Measurements from ENCODE around the gene TNFSF4.
A peak's percentile ranks its signal among the peaks of the same experiment; 100 is the strongest.

Gene TNFSF4

DNA sequence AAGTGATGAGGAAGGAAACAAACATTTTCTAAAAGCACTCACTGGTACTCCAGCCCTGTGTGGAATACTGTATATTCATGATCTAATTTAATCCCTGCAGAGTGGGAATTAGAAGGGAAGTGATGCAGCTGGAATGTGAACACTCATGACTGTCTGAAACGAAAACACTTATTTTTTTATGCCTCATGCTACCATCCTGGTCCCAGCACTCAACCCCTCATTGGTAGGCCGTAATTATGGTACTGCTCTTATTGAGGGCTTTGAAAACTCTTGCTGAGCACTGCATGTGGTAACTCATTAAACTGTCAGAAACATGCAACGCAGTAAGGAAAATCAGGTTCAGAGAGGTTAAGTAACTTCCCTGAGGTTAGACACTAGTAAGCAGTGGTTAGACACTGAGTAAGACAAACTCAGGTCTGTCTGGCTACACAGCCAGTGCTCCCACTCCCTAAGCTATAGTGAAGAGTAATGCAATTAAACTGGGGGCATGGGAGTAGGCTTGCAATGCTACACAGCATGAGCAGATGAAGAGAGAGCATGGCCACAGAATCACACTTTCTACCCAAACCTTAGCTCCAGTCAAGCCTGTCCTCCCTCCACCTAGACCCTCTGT, 17.3 kb upstream of the TNFSF4 start:
- TF ChIP-seq ZNF274 (IDR thresholded peaks at IDR 0.05; ENCODE audit: low read depth, low read length), result no peak
- H3K4me3 ChIP-seq (ENCODE audit: low read length), result no peak overlapping the region

DNA sequence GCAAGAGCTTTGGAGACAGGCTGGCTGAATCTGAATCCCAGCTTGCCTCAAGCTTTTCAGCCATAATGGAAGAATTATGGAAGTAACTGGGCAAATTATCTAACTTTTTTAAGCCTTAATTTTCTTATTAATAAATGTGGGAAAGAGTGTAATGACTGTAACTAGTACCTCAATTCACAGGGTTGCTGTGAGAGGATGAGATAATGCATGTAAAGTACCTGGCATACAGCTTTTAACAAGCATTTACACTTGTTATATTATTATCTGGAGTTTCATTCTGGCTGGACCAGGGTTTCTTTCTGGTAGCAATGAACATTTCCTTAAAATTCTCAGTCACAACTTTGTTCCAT, 15.9 kb upstream of the TNFSF4 start:
- no peak for TF ChIP-seq ZNF274 (IDR thresholded peaks at IDR 0.05; ENCODE audit: low read depth, low read length)
- H3K4me3 ChIP-seq (ENCODE audit: low read length), result no peak overlapping the region

DNA sequence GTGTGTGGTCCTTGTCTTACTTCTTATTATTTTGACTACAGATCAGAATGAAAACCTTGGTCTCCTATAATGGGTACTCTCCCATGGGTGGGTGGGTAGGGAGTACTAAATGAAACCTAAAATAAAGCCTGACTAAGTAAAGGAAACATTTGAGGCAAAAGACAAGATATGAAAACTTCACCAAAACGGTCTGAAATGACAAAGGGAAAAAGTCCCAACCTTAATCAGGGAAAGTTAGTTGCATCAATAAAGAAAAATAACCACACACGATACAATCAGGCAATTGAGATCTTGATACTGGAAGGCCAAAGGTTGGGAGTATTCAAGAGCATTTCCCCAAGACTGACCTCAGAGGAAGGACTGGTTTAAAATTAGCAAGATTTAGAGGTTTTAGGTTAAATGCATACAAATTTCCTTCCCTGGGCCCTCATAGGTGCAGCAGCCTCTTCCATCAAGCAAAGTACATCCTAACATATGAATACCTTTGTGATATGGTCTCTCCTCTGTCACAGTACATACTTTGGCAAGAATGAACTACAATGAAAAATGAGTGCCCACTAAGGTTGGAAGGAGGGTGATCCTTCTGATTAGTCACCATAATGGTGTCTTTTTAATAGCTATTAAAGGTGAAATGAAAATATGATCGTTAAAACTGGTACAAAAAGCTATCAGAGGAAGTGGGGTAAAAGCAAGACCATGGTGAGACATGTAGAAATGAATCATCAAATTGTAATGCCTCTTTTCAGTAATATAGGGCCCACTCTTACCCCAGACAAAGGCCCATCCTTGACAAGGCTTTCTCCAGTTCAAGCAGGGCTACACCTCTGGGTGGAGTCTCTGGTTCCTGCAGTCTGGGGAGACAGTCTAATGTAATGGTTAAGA, 15.3 kb upstream of the TNFSF4 start:
- TF ChIP-seq ZNF274 (IDR thresholded peaks at IDR 0.05; ENCODE audit: low read depth, low read length), result no peak
- no peak overlapping the region for H3K4me3 ChIP-seq (ENCODE audit: low read length)

DNA sequence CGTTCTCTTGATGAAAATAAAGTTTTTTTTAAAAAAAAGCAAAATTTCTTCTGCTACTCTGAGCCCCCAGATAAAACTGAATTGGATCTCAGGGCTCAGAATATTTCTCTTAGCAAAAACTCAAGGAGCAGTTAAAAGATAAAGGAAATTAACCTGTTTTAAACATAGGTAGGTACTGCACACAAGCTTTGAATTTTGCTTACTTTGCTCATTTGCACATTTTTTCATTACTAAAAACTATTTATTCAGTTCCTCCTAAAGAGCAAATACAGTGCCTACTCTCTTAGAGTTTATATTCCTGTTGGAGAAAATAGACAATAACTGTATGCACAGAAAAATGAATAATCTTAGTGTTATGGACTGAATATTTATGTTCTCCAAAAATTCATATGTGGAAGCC, 13.0 kb upstream of the TNFSF4 start:
- H3K4me3 ChIP-seq (ENCODE audit: low read length), result no peak overlapping the region
- no peak for TF ChIP-seq ZNF274 (IDR thresholded peaks at IDR 0.05; ENCODE audit: low read depth, low read length)

DNA sequence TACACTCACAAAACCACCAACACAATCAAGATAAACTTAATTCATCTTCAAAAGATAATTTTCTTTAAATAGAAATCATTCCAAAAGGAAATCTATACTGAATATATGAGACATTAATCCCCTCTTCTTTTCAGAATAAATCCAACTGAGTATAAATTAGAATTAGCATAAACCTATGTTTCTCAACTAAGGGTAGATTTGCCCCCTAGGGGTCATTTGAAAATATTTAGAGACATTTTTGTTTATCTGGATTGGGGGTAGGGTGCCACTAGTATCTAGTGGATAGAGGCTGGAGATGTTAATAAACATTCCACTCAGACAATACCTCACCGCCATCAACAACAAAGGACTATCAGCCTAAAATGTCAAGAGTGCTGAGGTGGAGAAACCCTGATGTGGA, 6.5 kb upstream of the TNFSF4 start:
- TF ChIP-seq ZNF274 (IDR thresholded peaks at IDR 0.05; ENCODE audit: low read depth, low read length), result no peak
- H3K4me3 ChIP-seq (ENCODE audit: low read length), result no peak overlapping the region

DNA sequence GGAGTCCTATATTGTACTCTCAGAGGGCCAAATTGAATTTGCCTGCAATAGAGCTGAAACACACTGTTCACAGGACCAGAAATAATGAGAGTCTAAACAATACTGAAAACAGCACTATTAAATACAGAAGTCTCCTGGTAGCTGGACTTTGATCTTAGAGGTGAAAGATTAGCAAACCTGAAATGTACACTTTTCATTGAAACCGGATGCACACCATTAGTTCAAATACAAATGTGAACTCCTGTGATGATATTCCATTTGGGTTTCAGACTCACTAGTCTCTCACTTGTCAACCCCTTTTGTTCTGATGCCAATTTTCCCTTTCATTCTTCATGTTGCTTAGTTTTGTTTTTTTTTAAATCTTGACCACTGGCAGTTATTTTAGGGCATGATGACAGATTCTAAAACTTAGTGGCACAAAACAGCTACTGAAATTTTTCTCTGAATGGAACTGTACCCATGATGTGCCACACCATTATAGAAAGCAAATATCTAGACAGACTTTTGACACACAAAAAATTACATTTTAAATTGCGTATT, 5.9 kb upstream of the TNFSF4 start:
- H3K4me3 ChIP-seq (ENCODE audit: low read length), result no peak overlapping the region
- no peak for TF ChIP-seq ZNF274 (IDR thresholded peaks at IDR 0.05; ENCODE audit: low read depth, low read length)

DNA sequence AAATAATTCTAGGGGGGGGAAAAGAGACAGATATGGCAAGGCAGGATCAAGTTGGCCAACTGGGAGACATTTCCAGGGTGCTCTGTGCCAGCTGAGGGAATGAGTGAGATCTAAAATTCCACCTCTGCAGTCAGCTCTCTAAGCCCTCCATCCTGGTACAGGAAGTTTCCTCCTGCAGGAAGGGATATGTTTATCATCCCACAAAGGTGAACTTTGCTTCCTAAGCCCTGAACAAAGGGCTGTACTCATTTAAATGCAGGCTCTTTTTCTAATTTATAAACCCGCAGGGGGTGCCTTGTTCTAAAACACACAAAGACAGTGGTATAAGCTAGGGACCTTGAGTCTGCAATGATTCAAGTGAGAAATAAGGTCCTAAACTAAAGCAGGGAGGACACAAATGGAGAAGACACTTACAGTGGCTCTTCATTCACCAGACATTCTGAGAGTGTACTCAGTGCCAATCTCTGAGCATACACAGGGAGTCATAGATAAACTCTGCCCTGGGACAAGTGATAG, 3.6 kb upstream of the TNFSF4 start:
- H3K4me3 ChIP-seq (ENCODE audit: low read length), result no peak overlapping the region
- no peak for TF ChIP-seq ZNF274 (IDR thresholded peaks at IDR 0.05; ENCODE audit: low read depth, low read length)

DNA sequence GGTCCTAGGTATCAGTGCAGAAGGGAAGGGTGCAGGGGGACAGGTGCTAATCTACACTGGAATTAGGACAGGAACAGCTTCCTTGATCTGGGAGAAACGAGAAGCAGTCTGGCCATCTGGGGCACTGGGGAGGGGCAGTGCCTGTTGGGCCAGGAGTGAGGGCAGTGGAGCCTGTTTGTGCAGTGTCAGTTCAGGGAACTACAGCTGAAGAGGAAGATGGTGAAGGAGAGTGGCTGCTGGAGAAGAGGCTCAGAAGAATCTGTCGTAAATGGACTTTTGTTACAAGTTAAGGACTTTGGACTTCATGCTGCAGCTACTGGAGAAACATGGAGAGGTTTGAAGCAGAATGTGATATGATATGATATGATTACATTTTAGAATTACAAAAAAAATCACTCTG, 3.2 kb upstream of the TNFSF4 start:
- no peak overlapping the region for H3K4me3 ChIP-seq (ENCODE audit: low read length)
- no peak for TF ChIP-seq ZNF274 (IDR thresholded peaks at IDR 0.05; ENCODE audit: low read depth, low read length)

DNA sequence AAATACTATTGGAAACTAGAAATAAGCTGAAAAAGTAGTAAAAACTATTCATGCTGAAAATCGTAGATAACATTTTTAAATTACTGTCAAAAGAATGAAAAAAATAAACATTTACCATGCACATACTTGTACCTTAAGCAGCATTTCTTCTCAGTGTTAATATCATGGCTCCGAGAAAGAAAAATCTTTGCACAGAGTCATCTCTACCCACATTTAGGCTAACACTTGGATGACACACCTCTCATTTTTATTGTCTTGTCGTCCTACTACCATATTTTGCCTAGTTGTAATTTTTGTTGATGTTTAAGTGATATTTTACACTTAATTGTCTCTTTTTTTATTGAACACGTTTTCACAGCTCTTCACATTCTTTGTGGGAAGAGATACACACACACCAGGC, 1.7 kb upstream of the TNFSF4 start:
- TF ChIP-seq ZNF274 (IDR thresholded peaks at IDR 0.05; ENCODE audit: low read depth, low read length), result no peak
- H3K4me3 ChIP-seq (ENCODE audit: low read length), result no peak overlapping the region

DNA sequence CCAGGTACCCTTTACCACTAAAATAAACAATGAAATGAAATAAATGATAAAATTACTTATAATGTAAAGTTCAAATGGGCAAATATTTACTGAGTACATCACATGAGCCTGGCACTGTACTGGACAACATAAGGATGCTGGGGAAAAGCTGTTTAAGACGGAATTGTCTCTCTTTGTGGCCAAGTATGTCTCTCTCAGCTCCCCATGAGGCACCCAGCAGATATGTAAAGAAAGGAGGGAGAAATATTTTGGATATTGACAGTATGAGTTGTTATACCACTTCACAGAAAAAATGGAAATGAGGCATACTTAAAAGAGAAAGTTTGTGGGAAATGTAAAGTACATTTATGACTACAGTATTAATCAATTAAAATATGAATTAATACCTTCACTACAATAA, 1.0 kb upstream of the TNFSF4 start:
- H3K4me3 ChIP-seq (ENCODE audit: low read length), result no peak overlapping the region; the same call in 1 of the 2 replicates
- no peak for TF ChIP-seq ZNF274 (IDR thresholded peaks at IDR 0.05; ENCODE audit: low read depth, low read length)

DNA sequence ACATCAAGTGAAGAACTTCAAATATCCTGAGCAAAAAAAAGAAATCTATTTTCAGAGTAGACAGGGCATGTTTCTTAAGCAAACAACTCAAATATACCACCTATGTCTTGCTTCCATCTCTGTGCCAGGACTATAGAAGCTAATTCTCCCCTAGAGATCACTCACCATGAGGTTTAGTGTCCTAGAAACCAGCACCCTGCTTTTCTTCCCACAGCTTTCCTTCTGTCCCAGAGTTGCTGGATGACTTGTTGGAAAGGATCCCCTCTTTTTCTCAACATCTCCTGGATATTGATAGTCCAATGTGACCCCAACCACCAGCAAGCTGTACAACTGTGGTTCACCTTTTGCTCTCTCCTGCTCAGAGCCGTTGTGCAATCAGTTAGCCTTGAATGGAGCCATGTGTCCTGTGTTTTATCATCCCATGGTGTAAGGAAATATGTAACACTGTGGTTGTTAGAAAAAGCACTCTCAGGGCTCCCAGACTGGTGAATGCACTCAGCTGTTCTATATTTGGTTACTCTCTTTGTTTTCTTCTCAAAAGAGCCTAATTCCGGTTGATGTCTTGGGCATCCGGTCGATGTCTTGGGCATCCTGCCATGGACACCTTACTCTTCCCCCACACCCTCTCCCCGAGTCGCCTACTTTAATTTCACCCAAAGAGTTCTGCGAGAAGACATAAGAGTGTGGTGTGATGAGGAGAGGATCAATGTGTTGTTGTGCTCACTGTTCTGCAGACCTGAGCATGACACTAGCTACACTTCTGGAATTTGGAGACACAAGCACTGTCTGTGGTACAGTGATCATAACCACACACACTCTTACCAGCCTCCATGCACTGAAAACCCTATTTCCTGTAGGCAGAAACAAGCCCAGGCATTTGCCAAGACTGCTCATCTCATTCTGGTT, 1.7 kb downstream of the TNFSF4 start:
- TF ChIP-seq ZNF274 (IDR thresholded peaks at IDR 0.05; ENCODE audit: low read depth, low read length), result no peak

DNA sequence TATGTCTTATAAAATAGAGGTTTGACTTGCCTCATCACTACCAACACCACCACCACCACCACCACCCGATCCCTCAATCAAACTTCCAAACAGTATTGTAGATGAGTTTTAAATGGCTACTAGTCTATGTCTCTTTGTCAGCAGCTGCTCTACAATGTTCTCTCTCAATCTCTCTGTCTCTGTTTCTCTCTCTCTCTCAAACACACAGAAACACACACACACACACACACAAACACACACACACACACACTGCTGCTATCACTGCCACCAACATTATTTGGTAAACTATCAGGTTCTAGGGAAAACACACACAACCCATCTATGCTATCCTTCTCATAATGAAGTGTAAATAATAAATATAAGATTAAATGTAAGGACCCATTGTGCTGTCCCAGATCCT, 2.4 kb downstream of the TNFSF4 start:
- TF ChIP-seq ZNF274 (IDR thresholded peaks at IDR 0.05; ENCODE audit: low read depth, low read length), result no peak
- peak overlapping the region; percentile 91 for H3K4me3 ChIP-seq (ENCODE audit: low read length)

More for the DNA sequence above, 1.7 kb downstream of the TNFSF4 start:
- peak overlapping the region; percentile 91 for H3K4me3 ChIP-seq (ENCODE audit: low read length)

DNA sequence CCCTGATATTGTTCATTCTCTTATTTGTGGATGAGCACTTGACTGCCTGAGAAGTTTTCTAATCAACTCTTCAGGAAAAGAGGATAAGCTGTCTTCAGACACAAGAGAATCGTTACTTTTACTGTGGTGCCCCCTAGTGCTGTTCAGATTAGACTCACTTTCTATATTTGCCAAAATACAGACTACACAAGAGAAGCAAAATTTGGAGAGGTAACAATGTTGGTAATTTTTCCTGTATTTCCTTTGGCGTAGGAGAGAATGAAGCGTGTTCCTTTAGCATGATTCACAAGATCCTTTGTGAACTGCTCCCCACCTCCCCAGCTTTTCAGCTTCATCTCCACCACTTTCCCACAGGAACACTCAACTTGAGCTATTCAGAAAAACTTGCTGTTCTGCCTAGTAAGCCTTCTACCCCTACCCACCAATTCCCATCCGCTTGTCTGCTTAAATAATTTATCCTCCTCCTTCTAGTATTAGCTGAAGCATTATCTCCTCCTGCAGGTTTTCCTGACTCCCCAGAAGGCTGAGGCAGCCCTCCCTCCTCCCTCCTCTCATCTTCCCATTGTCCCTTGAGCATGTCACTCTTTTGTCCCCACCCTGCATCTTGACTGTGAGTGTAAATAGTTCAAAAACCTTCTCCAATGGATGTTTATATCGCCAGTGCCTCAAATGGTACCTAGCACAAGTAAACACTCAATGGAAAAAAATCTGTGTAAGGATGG, 4.5 kb downstream of the TNFSF4 start:
- no peak for TF ChIP-seq ZNF274 (IDR thresholded peaks at IDR 0.05; ENCODE audit: low read depth, low read length)
- peak overlapping the region; percentile 61 for H3K4me3 ChIP-seq (ENCODE audit: low read length)
